ENCODE data around the gene TRAPPC14.

Gene TRAPPC14

GRCh38 chr7:100171840-100172239 is 13.3 kb upstream of the TRAPPC14 start:
- no peak for DNase-seq

GRCh38 chr7:100171087-100171681 is 12.7 kb upstream of the TRAPPC14 start:
- no peak for DNase-seq

- DNase-seq, result no peak
These were observed 11.8 kb upstream of the TRAPPC14 start for GRCh38 chr7:100170101-100170897.

- DNase-seq, result no peak
These were observed 10.8 kb upstream of the TRAPPC14 start for GRCh38 chr7:100169147-100169850.

- no peak for DNase-seq
These were observed 9.4 kb upstream of the TRAPPC14 start for GRCh38 chr7:100167912-100168323.

- no peak for DNase-seq
These were observed 8.7 kb upstream of the TRAPPC14 start for GRCh38 chr7:100166970-100167911.

- DNase-seq, result no peak
These were observed 7.9 kb upstream of the TRAPPC14 start for GRCh38 chr7:100166317-100166940.

GRCh38 chr7:100163871-100164270 is 5.3 kb upstream of the TRAPPC14 start:
- no peak for DNase-seq

- no peak for DNase-seq
These were observed 4.5 kb upstream of the TRAPPC14 start for GRCh38 chr7:100163006-100163531.

GRCh38 chr7:100160067-100160466 is 1.5 kb upstream of the TRAPPC14 start:
- no peak for DNase-seq

GRCh38 chr7:100159099-100159623 is 638 bp upstream of the TRAPPC14 start:
- DNase-seq, result no peak

GRCh38 chr7:100157334-100158228 is 942 bp downstream of the TRAPPC14 start:
- no peak for DNase-seq

GRCh38 chr7:100157069-100157333 is 1.5 kb downstream of the TRAPPC14 start:
- DNase-seq, result no peak

- DNase-seq, result no peak
These were observed 2.0 kb downstream of the TRAPPC14 start for GRCh38 chr7:100156331-100157068.

- DNase-seq, result no peak
These were observed 2.8 kb downstream of the TRAPPC14 start for GRCh38 chr7:100155553-100156317.

GRCh38 chr7:100154651-100155491 is 3.7 kb downstream of the TRAPPC14 start:
- DNase-seq, result no peak

GRCh38 chr7:100153708-100154535 is 4.6 kb downstream of the TRAPPC14 start:
- no peak for DNase-seq
